ENCODE measurements around the gene NPPA. TPM values are rescaled to one million over a fixed set of nuclear protein-coding genes. Genes with fewer than 3 reads are reported as not detected.

NPPA gene
- total RNA-seq, 1 experiment from 2014 or later, result not detected

DNA sequence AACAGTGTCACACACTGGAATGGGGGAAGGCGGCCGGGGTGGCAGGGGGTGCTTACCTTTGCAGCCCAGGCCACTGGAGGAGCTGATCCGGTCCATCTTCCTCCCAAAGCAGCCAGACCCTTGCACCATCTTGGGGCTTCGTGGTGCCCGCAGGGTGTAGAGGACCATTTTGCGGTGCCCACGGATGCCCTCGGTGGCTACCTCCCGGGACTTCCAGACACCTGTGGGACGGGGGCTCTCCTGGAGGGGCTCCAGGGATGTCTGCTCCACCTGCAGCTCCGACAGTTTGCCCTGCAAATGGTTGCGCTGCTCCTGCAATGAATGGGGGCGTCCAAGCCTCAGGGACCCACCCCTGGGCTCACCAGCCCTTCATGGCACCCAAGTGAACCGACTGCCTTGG lies 10.6 kb upstream of the NPPA start:
- Histone ChIP-seq H3K56ac (ENCODE audit: insufficient read length, low read depth, low read length) (no peak overlapping the region), H3K27me3 (ENCODE audit: insufficient read depth, low read length) (no peaks in the 10 kb centered on the region; the same call in 1 of the 2 replicates), H3K18ac (ENCODE audit: insufficient read length, low read depth, low read length) (no peak overlapping the region), H2BK120ac (ENCODE audit: low read depth, low read length, poor library complexity, severe bottlenecking) (no peak overlapping the region), H3K79me1 (ENCODE audit: insufficient read depth, low read depth, low read length, poor library complexity, severe bottlenecking) (no peaks in the 10 kb centered on the region), H2BK5ac (ENCODE audit: insufficient read length, low read length) (no peak overlapping the region), H2AFZ (ENCODE audit: low read length) (no peak overlapping the region), H3K79me2 (ENCODE audit: insufficient read depth, low read length) (no peaks in the 10 kb centered on the region), H4K8ac (replicated peaks; ENCODE audit: insufficient read length, low read depth, low read length) (no peak overlapping the region), H2AK5ac (ENCODE audit: insufficient read length, low read length) (no peak overlapping the region), H3K27ac (ENCODE audit: insufficient read length, low read depth, low read length) (no peak overlapping the region), H2BK20ac (ENCODE audit: low read depth, low read length, poor library complexity, severe bottlenecking) (no peak overlapping the region), H4K20me1 (ENCODE audit: control insufficient read depth, insufficient read depth, insufficient read length) (no peaks in the 10 kb centered on the region), H3K9ac (ENCODE audit: extremely low read depth, insufficient read length, low read length) (no peak overlapping the region), H4K91ac (ENCODE audit: insufficient read length, low read depth, low read length) (no peak overlapping the region), H3K14ac (ENCODE audit: insufficient read depth, low read length) (no peak overlapping the region), H3K4ac (ENCODE audit: low read depth, low read length) (no peak overlapping the region), H3T11ph (ENCODE audit: low read length) (no peak overlapping the region), H2BK12ac (ENCODE audit: insufficient read length, low read depth, low read length) (no peak overlapping the region), H2BK15ac (ENCODE audit: low read depth, low read length) (no peak overlapping the region), H3K4me1 (ENCODE audit: insufficient read depth, low read length) (no peaks in the 10 kb centered on the region), H3K9me3 (ENCODE audit: control insufficient read depth, low read depth, low read length) (no peaks in the 10 kb centered on the region), H4K5ac (ENCODE audit: insufficient read length, low read depth, low read length) (no peak overlapping the region), H3K23ac (ENCODE audit: insufficient read length, low read depth, low read length) (no peak overlapping the region), H3K4me2 (ENCODE audit: insufficient read depth, insufficient read length, low read length) (no peak overlapping the region), H3K23me2 (ENCODE audit: insufficient read length, low read depth, low read length, poor library complexity, severe bottlenecking) (no peaks in the 10 kb centered on the region)
- H3K27me3 Mint-ChIP-seq (ENCODE audit: low read depth), result peaks cover 72% of the 10 kb centered on the region
- no peak for DNase-seq
- H3K27ac Mint-ChIP-seq, result no peak overlapping the region
- WGBS (ENCODE audit: extremely low coverage, insufficient read length, low lambda C conversion rate), result no CpG with 5 or more reads among the region's 14 CpGs
- H3K4me1 Mint-ChIP-seq, result peaks cover 6 to 15% of the 10 kb centered on the region in 2 experiments; a peak in 3 of 4 replicates
- no peaks in the 10 kb centered on the region for H3K9me3 Mint-ChIP-seq
- no peak overlapping the region; a peak in 1 of 5 replicates for H3K4me3 Mint-ChIP-seq
- H3K36me3 Mint-ChIP-seq (ENCODE audit: insufficient read depth in 1 of 3, low read depth in 3 of 3), result no peaks in the 10 kb centered on the region
- TF ChIP-seq, protein P1, sequence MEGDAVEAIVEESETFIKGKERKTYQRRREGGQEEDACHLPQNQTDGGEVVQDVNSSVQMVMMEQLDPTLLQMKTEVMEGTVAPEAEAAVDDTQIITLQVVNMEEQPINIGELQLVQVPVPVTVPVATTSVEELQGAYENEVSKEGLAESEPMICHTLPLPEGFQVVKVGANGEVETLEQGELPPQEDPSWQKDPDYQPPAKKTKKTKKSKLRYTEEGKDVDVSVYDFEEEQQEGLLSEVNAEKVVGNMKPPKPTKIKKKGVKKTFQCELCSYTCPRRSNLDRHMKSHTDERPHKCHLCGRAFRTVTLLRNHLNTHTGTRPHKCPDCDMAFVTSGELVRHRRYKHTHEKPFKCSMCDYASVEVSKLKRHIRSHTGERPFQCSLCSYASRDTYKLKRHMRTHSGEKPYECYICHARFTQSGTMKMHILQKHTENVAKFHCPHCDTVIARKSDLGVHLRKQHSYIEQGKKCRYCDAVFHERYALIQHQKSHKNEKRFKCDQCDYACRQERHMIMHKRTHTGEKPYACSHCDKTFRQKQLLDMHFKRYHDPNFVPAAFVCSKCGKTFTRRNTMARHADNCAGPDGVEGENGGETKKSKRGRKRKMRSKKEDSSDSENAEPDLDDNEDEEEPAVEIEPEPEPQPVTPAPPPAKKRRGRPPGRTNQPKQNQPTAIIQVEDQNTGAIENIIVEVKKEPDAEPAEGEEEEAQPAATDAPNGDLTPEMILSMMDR (conservative IDR thresholded peaks at IDR 0.05), result no peak

All from H9 (cell line).